ENCODE data around the gene SYT15B.
"Not testable (repeated sequence)": the region's sequence is repeated elsewhere in the genome, so short reads cannot be mapped to it uniquely, and the experiment has no call there.

DNA sequence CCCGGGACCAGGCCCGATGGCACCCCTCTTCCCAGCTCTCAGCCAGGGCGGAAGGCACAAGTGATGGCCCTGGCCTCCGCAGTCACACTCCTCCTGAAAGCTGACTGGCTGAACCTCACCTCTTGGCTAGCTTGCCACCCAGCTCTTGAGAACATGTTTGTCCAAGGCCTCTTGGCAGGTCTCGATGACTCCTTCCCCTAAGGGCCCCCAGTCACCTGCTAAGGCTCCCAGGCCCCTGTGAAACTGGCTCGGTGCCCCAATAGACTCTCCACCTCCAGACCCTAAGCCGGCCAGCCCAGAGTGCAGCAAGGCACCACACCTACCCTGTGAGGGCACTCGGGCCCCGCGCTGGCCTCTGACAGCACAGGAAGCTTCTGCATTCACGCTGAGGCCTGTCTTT is 4.5 kb downstream of the SYT15B start:
- TF ChIP-seq, protein P1, sequence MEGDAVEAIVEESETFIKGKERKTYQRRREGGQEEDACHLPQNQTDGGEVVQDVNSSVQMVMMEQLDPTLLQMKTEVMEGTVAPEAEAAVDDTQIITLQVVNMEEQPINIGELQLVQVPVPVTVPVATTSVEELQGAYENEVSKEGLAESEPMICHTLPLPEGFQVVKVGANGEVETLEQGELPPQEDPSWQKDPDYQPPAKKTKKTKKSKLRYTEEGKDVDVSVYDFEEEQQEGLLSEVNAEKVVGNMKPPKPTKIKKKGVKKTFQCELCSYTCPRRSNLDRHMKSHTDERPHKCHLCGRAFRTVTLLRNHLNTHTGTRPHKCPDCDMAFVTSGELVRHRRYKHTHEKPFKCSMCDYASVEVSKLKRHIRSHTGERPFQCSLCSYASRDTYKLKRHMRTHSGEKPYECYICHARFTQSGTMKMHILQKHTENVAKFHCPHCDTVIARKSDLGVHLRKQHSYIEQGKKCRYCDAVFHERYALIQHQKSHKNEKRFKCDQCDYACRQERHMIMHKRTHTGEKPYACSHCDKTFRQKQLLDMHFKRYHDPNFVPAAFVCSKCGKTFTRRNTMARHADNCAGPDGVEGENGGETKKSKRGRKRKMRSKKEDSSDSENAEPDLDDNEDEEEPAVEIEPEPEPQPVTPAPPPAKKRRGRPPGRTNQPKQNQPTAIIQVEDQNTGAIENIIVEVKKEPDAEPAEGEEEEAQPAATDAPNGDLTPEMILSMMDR (IDR thresholded peaks at IDR 0.05 in 4 of 5, conservative IDR thresholded peaks at IDR 0.05 in 1 of 5), result not testable (repeated sequence)
- not testable (repeated sequence) for TF ChIP-seq POLR2A (IDR thresholded peaks at IDR 0.05)
